ENCODE results near the gene ADCK2.

DNA sequence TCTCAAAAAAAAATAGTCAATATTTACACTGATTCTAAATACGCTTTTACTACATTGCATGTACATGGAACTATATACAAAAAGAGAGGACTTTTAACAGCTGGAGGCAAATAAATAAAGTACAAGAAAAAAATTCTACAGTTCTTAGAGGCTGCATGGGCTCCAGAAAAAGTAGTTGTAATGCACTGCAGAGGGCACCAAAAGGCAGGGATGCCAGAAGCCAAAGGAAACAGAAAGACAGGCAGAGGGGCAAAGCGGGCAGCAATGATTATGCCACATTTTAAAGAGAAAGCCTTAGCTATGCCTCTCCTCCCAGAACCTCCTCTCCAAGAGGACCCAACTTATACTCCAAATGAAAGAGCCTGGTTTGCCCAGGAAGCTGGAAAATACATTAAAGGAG is 11.6 kb upstream of the ADCK2 start:
- no peak for TF ChIP-seq EZH2 (IDR thresholded peaks at IDR 0.05; ENCODE audit: insufficient read depth, low read length)
- TF ChIP-seq, protein P1, sequence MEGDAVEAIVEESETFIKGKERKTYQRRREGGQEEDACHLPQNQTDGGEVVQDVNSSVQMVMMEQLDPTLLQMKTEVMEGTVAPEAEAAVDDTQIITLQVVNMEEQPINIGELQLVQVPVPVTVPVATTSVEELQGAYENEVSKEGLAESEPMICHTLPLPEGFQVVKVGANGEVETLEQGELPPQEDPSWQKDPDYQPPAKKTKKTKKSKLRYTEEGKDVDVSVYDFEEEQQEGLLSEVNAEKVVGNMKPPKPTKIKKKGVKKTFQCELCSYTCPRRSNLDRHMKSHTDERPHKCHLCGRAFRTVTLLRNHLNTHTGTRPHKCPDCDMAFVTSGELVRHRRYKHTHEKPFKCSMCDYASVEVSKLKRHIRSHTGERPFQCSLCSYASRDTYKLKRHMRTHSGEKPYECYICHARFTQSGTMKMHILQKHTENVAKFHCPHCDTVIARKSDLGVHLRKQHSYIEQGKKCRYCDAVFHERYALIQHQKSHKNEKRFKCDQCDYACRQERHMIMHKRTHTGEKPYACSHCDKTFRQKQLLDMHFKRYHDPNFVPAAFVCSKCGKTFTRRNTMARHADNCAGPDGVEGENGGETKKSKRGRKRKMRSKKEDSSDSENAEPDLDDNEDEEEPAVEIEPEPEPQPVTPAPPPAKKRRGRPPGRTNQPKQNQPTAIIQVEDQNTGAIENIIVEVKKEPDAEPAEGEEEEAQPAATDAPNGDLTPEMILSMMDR (IDR thresholded peaks at IDR 0.05; ENCODE audit: insufficient read depth, low read depth, low read length) = no peak
